K562 (cell line): Measurements from ENCODE around the gene ITGAE. TPM values are rescaled to one million over a fixed set of nuclear protein-coding genes. Genes with fewer than 3 reads are reported as not detected.

ENCODE experiments used
- ATF7 ChIP-seq: fragments of 450-650 bp; IDR thresholded peaks from 2 replicates; pipeline ENCODE4 v1.7.1; 2014; ENCODE audit warnings: mild to moderate bottlenecking, moderate library complexity
- CBX3 ChIP-seq, 2 experiments: IDR thresholded peaks; 1 replicate in 1 of 2; 2 replicates in 1 of 2; pipeline ENCODE4 v1.6.1; 2012; ENCODE audit warnings: inconsistent platforms in 2 of 2, low read length in 2 of 2, borderline replicate concordance in 1 of 2, control low read depth in 1 of 2
- GTF2F1 ChIP-seq: IDR thresholded peaks from 2 replicates; pipeline ENCODE4 v1.6.1; 2011; ENCODE audit warnings: low read depth, low read length, improper control_type of control experiment
- HNRNPL ChIP-seq: fragments of 200-400 bp; formaldehyde crosslinking; IDR thresholded peaks from 2 replicates; pipeline ENCODE4 v1.6.1; 2017; ENCODE audit warnings: low read depth, mild to moderate bottlenecking, low read length
- KLF1 ChIP-seq: fragments of 450-650 bp; IDR thresholded peaks from 2 replicates; pipeline ENCODE4 v1.6.1; 2016; ENCODE audit warnings: missing genetic modification characterization, missing compliant biosample characterization
- MEF2D ChIP-seq: conservative IDR thresholded peaks from 2 replicates; pipeline ENCODE4 v1.6.1; 2016; ENCODE audit warnings: low read depth, missing genetic modification characterization, missing compliant biosample characterization
- MYBL2 ChIP-seq, 2 experiments: fragments of 450-650 bp in 1 of 2; sonication (generic) in 1 of 2; formaldehyde crosslinking in 1 of 2; IDR thresholded peaks; 2 replicates each; pipeline versions ENCODE4 v1.6.1 to v1.8.1; 2017 to 2022; ENCODE audit warnings: borderline replicate concordance in 1 of 2, inconsistent platforms in 1 of 2, low read depth in 1 of 2, mild to moderate bottlenecking in 1 of 2, missing genetic modification reagents in 1 of 2, moderate library complexity in 1 of 2
- MYNN ChIP-seq, 2 experiments: sonication (generic); formaldehyde crosslinking in 1 of 2; IDR thresholded peaks; 2 replicates each; pipeline versions ENCODE4 v1.5.0 to v1.6.1; 2016 to 2020; ENCODE audit warnings: antibody characterized with exemption in 1 of 2, missing genetic modification reagents in 1 of 2
- POLR2B ChIP-seq: fragments of 450-650 bp; IDR thresholded peaks from 2 replicates; pipeline ENCODE4 v1.6.1; 2018; ENCODE audit warnings: low read depth; ENCODE audit not compliant: partially characterized antibody
- PPARD ChIP-seq: fragments of 250-450 bp; sonication (Bioruptor Pico); IDR thresholded peaks from 2 replicates; pipeline ENCODE4 v1.8.0; 2022; ENCODE audit warnings: inconsistent platforms, mild to moderate bottlenecking, moderate library complexity
- TAF1 ChIP-seq: IDR thresholded peaks from 2 replicates; pipeline ENCODE4 v1.6.1; 2011; ENCODE audit warnings: mild to moderate bottlenecking, low read length, moderate library complexity; ENCODE audit not compliant: insufficient read depth, control insufficient read depth, severe bottlenecking; ENCODE audit errors: extremely low read depth
- TAF7 ChIP-seq: fragments of 450-650 bp; IDR thresholded peaks from 2 replicates; pipeline ENCODE4 v1.6.1; 2016; ENCODE audit warnings: missing genetic modification characterization, missing compliant biosample characterization
- TEAD4 ChIP-seq, 2 experiments: sonication (generic) in 1 of 2; formaldehyde crosslinking in 1 of 2; IDR thresholded peaks; 2 replicates each; pipeline versions ENCODE4 v1.6.1 to v1.8.0; 2012 to 2022; ENCODE audit warnings: borderline replicate concordance in 1 of 2, inconsistent platforms in 1 of 2, low read length in 1 of 2, mild to moderate bottlenecking in 1 of 2, missing genetic modification reagents in 1 of 2
- WHSC1 ChIP-seq: IDR thresholded peaks from one replicate; pipeline ENCODE4 v1.6.1; 2012; ENCODE audit warnings: low read length, control low read depth, inconsistent platforms
- ZNF124 ChIP-seq: sonication (generic); formaldehyde crosslinking; IDR thresholded peaks from 2 replicates; pipeline ENCODE4 v1.8.1; 2022; ENCODE audit warnings: missing genetic modification reagents
- ZNF224 ChIP-seq: sonication (generic); formaldehyde crosslinking; IDR thresholded peaks from 2 replicates; pipeline ENCODE4 v1.8.0; 2022; ENCODE audit warnings: mild to moderate bottlenecking, missing genetic modification reagents
- ZNF699 ChIP-seq: fragments of 250-450 bp; sonication (Bioruptor Pico); IDR thresholded peaks from 2 replicates; pipeline ENCODE4 v1.8.0; 2021; ENCODE audit warnings: mild to moderate bottlenecking, moderate library complexity; ENCODE audit not compliant: insufficient replicate concordance
- polyA plus RNA-seq, 8 experiments: library from polyadenylated mRNA; depleted of rRNA in 4 of 8; stranded (reverse) in 5 of 8; unstranded in 3 of 8; fragments of >200 nt; fragmentation: Nextera tagmentation in 2 of 8; fragmentation: Illumina TruSeq in 1 of 8; extraction: Ambion mirVana in 2 of 8; extraction: Trizol in 1 of 8; gene quantifications; 2 replicates each; pipeline versions ENCODE4 v1.2.1 to v1.2.3, GENCODE V29; 2011 to 2014; ENCODE audit warnings: inconsistent platforms in 1 of 8, missing spikeins in 1 of 8
- total RNA-seq, 7 experiments: library from RNA; depleted of rRNA in 6 of 7; stranded (reverse); fragments of >200 nt in 6 of 7; fragmentation: Illumina TruSeq in 2 of 7; extraction: Trizol in 2 of 7; gene quantifications; 2 replicates each; pipeline versions ENCODE4 v1.2.1 to v1.2.3, GENCODE V29; 2011 to 2021; ENCODE audit warnings: low replicate concordance in 1 of 7
- TF ChIP-seq, protein P1 (sequence below): sonication (generic); formaldehyde crosslinking; IDR thresholded peaks from 2 replicates; pipeline ENCODE4 v1.8.1; 2022; ENCODE audit warnings: missing genetic modification reagents
- TF ChIP-seq, protein P2 (sequence below): sonication (generic); IDR thresholded peaks from 2 replicates; pipeline ENCODE4 v1.6.1; 2016
- TF ChIP-seq, protein P3 (sequence below): fragments of 250-450 bp; sonication (Bioruptor Pico); IDR thresholded peaks from 2 replicates; pipeline ENCODE4 v1.9.0; 2021; ENCODE audit warnings: mild to moderate bottlenecking
- TF ChIP-seq, protein P4 (sequence below): fragments of 250-450 bp; sonication (Bioruptor Pico); IDR thresholded peaks from 2 replicates; pipeline ENCODE4 v1.8.0; 2021; ENCODE audit warnings: moderate library complexity, mild to moderate bottlenecking, inconsistent platforms
- TF ChIP-seq, protein P5 (sequence below): sonication (generic); formaldehyde crosslinking; IDR thresholded peaks from 2 replicates; pipeline ENCODE4 v1.4.0; 2020; ENCODE audit warnings: mild to moderate bottlenecking, missing genetic modification reagents

ITGAE gene
- total and polyA plus RNA-seq, 9 of the 15 experiments (the other 6 are each of a cell fraction or from before 2014, with no cell fraction given), result 14.8 to 160 (median 27.0) TPM

DNA sequence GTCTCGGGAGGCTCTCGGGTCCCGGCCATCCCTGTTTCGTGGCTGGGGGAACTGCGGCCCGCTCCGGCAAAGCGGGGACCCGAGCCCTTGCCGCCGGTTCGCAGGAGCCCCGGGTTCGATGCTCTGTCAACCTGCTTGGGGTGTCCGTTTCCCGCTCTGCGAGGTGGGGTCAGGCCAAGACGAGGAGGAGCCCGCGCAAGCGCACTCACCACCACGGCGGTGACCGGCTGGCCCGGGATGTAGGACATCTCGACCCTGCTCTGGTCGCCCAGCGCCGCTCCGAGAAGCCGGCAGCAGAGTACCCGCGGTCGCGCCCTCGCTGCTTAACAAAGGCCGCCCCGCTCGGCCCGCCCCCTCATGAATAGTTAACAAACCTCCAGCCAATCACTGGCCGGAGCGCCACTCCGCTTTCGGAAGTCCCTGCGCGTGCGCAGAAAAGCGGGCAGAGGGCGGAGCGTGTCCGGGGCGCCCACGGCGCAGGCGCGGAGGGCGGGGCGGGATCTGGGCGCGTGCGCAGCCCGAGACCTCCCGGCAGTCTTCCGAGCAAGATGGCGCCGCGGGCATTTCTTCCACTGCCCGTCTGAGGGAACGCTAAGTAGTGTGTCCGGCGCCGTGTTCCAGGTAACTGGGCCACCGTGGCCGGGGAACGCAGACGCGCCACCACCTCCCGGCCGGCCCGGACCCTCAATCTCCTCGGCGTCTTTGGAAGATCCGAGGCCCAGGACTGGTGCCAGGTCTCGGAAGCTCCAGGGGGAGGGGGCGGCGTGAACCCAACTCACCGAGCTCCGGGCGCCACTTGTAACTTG lies 132.5 kb downstream of the ITGAE start, which contains the start of the genes EMC6 and TAX1BP3 (continued):
- TF ChIP-seq, protein P1, sequence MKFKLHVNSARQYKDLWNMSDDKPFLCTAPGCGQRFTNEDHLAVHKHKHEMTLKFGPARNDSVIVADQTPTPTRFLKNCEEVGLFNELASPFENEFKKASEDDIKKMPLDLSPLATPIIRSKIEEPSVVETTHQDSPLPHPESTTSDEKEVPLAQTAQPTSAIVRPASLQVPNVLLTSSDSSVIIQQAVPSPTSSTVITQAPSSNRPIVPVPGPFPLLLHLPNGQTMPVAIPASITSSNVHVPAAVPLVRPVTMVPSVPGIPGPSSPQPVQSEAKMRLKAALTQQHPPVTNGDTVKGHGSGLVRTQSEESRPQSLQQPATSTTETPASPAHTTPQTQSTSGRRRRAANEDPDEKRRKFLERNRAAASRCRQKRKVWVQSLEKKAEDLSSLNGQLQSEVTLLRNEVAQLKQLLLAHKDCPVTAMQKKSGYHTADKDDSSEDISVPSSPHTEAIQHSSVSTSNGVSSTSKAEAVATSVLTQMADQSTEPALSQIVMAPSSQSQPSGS (CRISPR knock-in tag), result no peak
- TF ChIP-seq PPARD (CRISPR knock-in tag), result no peak
- 0 out of 2 replicates have a peak, but pooled peaks have one; percentile 17 for TF ChIP-seq HNRNPL
- TF ChIP-seq, protein P2, sequence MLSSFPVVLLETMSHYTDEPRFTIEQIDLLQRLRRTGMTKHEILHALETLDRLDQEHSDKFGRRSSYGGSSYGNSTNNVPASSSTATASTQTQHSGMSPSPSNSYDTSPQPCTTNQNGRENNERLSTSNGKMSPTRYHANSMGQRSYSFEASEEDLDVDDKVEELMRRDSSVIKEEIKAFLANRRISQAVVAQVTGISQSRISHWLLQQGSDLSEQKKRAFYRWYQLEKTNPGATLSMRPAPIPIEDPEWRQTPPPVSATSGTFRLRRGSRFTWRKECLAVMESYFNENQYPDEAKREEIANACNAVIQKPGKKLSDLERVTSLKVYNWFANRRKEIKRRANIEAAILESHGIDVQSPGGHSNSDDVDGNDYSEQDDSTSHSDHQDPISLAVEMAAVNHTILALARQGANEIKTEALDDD, result no peak
- TF ChIP-seq, protein P3, sequence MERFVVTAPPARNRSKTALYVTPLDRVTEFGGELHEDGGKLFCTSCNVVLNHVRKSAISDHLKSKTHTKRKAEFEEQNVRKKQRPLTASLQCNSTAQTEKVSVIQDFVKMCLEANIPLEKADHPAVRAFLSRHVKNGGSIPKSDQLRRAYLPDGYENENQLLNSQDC (CRISPR knock-in tag), result no peak
- TF ChIP-seq TAF7 (tag), result peak; percentile 84
- TF ChIP-seq WHSC1, result no peak
- TF ChIP-seq TAF1, result peak; percentile 94
- TF ChIP-seq TEAD4 (IDR thresholded peaks at IDR 0.05; ENCODE audit: low read length), result no peak
- TF ChIP-seq TEAD4 (CRISPR knock-in tag; IDR thresholded peaks at IDR 0.05; ENCODE audit: borderline replicate concordance), result no peak
- no peak for TF ChIP-seq MYBL2 (IDR thresholded peaks at IDR 0.05; ENCODE audit: low read depth)
- TF ChIP-seq MYBL2 (CRISPR knock-in tag; IDR thresholded peaks at IDR 0.05; ENCODE audit: borderline replicate concordance), result no peak
- no peak for TF ChIP-seq GTF2F1
- no peak for TF ChIP-seq CBX3 (IDR thresholded peaks at IDR 0.05; ENCODE audit: borderline replicate concordance in 1 of 2, low read length in 2 of 2)
- TF ChIP-seq ZNF699, result no peak
- TF ChIP-seq, protein P4, sequence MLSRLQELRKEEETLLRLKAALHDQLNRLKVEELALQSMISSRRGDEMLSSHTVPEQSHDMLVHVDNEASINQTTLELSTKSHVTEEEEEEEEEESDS (CRISPR knock-in tag), result no peak
- peak; percentile 93 for TF ChIP-seq POLR2B
- no peak for TF ChIP-seq ZNF124 (CRISPR knock-in tag)
- no peak for TF ChIP-seq MYNN (IDR thresholded peaks at IDR 0.05)
- TF ChIP-seq MYNN (CRISPR knock-in tag; IDR thresholded peaks at IDR 0.05), result no peak
- no peak for TF ChIP-seq MEF2D (tag)
- no peak for TF ChIP-seq ZNF224 (CRISPR knock-in tag)
- TF ChIP-seq, protein P5, sequence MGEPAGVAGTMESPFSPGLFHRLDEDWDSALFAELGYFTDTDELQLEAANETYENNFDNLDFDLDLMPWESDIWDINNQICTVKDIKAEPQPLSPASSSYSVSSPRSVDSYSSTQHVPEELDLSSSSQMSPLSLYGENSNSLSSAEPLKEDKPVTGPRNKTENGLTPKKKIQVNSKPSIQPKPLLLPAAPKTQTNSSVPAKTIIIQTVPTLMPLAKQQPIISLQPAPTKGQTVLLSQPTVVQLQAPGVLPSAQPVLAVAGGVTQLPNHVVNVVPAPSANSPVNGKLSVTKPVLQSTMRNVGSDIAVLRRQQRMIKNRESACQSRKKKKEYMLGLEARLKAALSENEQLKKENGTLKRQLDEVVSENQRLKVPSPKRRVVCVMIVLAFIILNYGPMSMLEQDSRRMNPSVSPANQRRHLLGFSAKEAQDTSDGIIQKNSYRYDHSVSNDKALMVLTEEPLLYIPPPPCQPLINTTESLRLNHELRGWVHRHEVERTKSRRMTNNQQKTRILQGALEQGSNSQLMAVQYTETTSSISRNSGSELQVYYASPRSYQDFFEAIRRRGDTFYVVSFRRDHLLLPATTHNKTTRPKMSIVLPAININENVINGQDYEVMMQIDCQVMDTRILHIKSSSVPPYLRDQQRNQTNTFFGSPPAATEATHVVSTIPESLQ (CRISPR knock-in tag), result no peak
- TF ChIP-seq KLF1 (tag), result no peak
- TF ChIP-seq ATF7, result peak; percentile 42; the same call in 1 of the 2 replicates
